AG09319 (cell line): ENCODE results near the gene KLHL30.

Source experiments
- DNase-seq: peaks from one replicate; pipeline ENCODE4 v3.0.0-alpha.2; 2010; ENCODE audit warnings: low read depth; ENCODE audit errors: extremely low read depth
- TF ChIP-seq, protein P1 (sequence below): IDR thresholded peaks from 2 replicates; pipeline ENCODE4 v1.5.1; 2011; ENCODE audit warnings: low read depth, mild to moderate bottlenecking, inconsistent platforms, low read length, moderate library complexity

Gene KLHL30

DNA sequence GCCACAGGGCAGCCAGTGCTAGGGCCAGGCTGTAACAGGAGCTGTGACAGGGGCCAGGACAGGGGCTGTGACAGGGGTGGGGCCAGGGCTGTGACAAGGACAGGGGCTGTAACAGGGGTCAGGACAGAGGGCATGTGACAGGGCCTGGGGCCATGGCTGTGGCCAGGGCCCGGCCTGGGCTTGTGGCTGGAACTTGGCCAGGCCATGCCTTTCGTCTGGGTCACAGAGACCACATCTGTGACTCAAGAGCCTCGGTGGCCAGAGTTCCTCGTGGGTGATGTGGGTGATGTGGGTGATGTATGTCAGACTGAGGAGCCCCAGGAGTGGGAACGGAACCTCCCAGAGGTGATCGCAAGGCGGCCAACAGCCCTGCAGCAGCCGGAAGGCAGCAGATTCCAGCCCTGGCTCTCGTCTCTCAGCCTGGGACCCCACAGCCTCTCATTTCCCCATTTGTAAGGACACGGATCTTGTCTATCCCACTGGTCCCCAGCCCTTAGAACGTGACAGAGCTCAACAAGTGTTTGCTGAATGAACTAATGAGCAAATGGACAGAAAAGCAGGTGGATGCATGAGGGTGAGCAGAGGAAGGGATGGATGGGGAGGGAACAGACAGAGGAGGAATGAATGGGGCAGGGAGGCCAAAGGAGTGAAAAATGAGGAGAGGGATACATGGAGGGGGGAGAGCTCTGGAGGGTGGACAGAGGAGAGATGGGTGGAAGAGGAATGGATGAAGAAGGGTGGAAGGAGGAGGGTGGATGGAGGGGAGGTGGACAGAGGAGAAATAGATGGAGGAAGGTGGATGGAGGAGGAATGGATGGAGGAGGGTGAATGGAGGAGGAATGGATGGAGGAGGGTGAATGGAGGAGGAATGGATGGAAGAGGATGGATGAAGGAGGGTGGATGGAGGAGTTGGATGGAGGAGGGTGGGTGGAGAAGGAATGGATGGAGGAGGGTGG, 21.0 kb upstream of the KLHL30 start:
- DNase-seq = no peak
- TF ChIP-seq, protein P1, sequence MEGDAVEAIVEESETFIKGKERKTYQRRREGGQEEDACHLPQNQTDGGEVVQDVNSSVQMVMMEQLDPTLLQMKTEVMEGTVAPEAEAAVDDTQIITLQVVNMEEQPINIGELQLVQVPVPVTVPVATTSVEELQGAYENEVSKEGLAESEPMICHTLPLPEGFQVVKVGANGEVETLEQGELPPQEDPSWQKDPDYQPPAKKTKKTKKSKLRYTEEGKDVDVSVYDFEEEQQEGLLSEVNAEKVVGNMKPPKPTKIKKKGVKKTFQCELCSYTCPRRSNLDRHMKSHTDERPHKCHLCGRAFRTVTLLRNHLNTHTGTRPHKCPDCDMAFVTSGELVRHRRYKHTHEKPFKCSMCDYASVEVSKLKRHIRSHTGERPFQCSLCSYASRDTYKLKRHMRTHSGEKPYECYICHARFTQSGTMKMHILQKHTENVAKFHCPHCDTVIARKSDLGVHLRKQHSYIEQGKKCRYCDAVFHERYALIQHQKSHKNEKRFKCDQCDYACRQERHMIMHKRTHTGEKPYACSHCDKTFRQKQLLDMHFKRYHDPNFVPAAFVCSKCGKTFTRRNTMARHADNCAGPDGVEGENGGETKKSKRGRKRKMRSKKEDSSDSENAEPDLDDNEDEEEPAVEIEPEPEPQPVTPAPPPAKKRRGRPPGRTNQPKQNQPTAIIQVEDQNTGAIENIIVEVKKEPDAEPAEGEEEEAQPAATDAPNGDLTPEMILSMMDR = no peak

DNA sequence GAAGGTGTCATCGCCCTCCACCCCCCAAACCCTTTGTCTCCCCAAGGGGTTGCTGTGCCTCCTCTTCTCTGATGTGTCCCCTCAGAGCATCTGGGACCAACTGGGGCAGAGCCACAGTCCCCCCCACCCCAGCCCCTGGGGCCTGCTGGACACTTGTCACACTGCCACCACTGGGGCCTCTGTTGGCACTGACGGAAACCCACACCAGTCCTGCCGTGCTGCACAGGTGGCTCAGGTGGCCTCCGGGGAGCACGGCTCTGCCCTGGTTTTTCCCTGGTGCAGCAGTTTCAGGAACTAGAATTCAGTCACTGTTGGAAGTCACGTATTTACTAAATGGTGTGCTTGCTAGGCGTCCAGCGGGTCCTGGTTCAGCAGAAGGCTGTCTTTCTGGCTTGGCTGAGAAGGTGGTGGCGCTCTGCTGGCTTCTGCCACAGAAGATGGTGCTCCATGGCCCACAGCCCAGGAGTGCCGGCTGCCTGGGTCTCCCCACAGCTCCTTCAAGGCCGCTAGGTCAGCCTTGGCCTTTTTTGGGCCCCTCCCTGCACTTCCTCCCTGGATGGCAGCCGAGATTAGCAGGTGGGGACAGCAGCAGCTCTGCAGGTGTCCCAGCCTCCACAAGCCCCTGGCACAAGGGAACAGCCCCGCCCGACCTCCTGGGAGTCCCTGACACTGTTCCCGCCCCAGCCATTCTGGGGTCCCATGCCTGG, 18.6 kb upstream of the KLHL30 start:
- TF ChIP-seq, protein P1 = no peak
- no peak for DNase-seq

DNA sequence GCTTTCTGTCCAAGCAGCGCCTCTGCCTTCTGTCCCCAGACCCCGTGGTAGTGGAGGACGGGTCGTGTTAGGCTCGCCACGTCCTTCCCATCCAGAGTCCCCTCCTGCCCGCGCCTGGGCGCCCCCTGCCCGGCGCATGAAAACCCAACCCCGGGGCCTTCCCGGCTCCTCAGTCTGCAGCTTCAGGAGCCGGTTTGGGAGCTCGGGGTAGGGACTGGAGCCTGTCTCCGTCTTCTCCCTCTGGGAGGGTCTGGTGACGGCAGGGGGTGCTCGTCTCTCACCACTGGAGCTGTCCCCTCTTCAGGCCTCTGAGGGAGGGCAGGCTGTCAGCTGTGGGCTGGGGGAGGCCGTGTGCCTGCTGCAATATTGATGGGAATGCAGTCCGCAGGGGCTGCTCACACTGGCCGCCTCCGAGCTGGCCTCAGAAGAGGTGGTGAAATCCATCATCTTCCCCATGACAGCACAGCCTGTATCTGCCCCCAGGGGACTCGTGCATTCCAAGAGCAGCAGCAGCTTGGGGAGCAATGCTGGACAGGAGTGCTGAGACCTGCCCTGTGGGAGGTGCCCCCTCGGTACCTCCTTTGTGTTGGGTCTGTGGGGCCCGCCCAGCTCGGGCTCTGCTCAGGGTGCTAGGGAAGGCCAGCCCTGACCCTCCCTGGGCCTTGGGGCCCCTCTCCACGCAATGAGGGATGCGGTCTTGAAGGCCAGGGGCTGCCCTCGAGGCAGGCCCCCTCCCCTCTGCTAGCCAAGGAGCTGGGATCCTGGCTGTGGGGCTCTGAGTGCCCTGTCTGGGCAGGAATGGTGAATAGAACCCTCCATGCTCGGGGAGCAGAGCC, 17.8 kb upstream of the KLHL30 start:
- no peak for DNase-seq

DNA sequence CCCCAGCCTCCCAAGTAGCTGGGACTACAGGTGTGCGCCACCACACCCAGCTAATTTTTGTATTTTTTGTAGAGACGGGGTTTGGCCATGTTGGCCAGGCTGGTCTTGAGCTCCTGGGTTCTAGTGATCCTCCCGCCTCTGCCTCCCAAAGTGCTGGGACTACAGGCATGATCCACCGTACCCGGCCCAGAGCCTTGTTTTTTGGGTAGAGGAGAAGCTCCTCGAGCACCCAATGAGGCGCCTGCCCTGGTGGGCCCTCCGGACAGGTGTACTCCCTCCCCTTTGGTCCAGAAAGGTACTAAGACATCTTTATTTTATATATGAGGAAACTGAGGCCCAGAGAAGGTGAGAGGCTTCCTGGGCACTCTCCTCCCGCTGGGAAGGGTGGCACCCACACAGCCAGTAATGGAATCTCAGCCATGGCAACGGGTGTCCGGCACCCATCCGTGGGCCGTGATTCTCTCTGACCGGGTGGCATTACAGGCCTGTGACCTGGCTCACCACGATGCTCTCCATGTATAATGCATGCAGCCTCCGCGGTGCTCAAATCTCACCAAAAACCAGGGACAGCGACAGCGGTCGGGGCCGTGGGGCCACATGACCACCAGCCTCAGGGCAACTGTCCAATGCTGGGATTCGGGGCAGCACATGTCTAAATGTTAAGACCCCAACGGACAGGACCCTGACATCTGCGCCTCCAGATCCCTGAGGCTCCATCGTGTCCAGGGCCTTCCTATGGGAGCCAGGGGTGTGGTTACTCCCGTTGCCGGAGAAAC, 16.8 kb upstream of the KLHL30 start:
- TF ChIP-seq, protein P1 = no peak
- no peak for DNase-seq

More for the DNA sequence above, 17.8 kb upstream of the KLHL30 start:
- TF ChIP-seq, protein P1 = peak; percentile 9

GRCh38 chr2:238122287-238123217, 15.9 kb upstream of the KLHL30 start:
- DNase-seq = no peak
- TF ChIP-seq, protein P1 = no peak
